GM23338 (cell line): ENCODE data around the gene INSRR. TPM values are rescaled to one million over a fixed set of nuclear protein-coding genes. Genes with fewer than 3 reads are reported as not detected.

ENCODE experiments used
- ATAC-seq: fragments of 200-7000 bp; cut with Tn5 transposase; 3 replicates; pipeline ENCODE4 v1.9.1; 2020
- DNase-seq: peaks from one replicate; pipeline ENCODE4 v3.0.0-alpha.2; 2015; ENCODE audit warnings: low spot score
- H2AFZ ChIP-seq: fragments of 200-600 bp; sonication (generic); 2 replicates; pipeline ENCODE4 v1.8.0; 2016; ENCODE audit warnings: antibody characterized with exemption, mild to moderate bottlenecking, moderate library complexity
- H3F3A ChIP-seq: fragments of 200-600 bp; sonication (generic); replicated peaks from 2 replicates; pipeline ENCODE4 v1.8.0; 2017; ENCODE audit warnings: antibody characterized with exemption, mixed run types, low read depth
- H3K27ac ChIP-seq: fragments of 200-600 bp; sonication (generic); 2 replicates; pipeline ENCODE4 v1.6.1; 2016; ENCODE audit warnings: low read depth
- H3K27me3 ChIP-seq: fragments of 200-600 bp; sonication (generic); 2 replicates; pipeline ENCODE4 v1.8.0; 2016; ENCODE audit warnings: mild to moderate bottlenecking, mixed run types, moderate library complexity; ENCODE audit not compliant: insufficient read depth
- H3K36me3 ChIP-seq: fragments of 200-600 bp; sonication (generic); 2 replicates; pipeline ENCODE4 v1.8.0; 2016; ENCODE audit warnings: mild to moderate bottlenecking; ENCODE audit not compliant: insufficient read depth
- H3K4me1 ChIP-seq: fragments of 200-600 bp; sonication (generic); 2 replicates; pipeline ENCODE4 v1.8.0; 2016; ENCODE audit warnings: mild to moderate bottlenecking, moderate library complexity; ENCODE audit not compliant: insufficient read depth
- H3K4me2 ChIP-seq: fragments of 200-600 bp; sonication (generic); 2 replicates; pipeline ENCODE4 v1.7.1; 2017; ENCODE audit warnings: mixed run types
- H3K4me3 ChIP-seq: fragments of 200-600 bp; sonication (generic); 2 replicates; pipeline ENCODE4 v1.6.1; 2016; ENCODE audit warnings: mixed run types
- H3K79me2 ChIP-seq: fragments of 200-600 bp; sonication (generic); replicated peaks from 2 replicates; pipeline ENCODE4 v1.8.0; 2017; ENCODE audit warnings: mild to moderate bottlenecking; ENCODE audit not compliant: insufficient read depth
- H3K9me2 ChIP-seq: fragments of 200-600 bp; sonication (generic); 2 replicates; pipeline ENCODE4 v1.8.0; 2017; ENCODE audit not compliant: insufficient read depth
- H4K20me1 ChIP-seq: fragments of 200-600 bp; sonication (generic); replicated peaks from 2 replicates; pipeline ENCODE4 v1.8.0; 2017; ENCODE audit warnings: mild to moderate bottlenecking; ENCODE audit not compliant: insufficient read depth
- H3K27ac Mint-ChIP-seq: 2 replicates; pipeline ENCODE4 v1.8.0; 2020; ENCODE audit warnings: inconsistent platforms, mild to moderate bottlenecking, moderate library complexity, mixed read lengths
- H3K27me3 Mint-ChIP-seq: 3 replicates; pipeline ENCODE4 v1.8.0; 2022; ENCODE audit warnings: low read depth, mild to moderate bottlenecking, moderate library complexity, mixed read lengths, inconsistent platforms; ENCODE audit not compliant: insufficient read depth, poor library complexity
- H3K36me3 Mint-ChIP-seq: 3 replicates; pipeline ENCODE4 v1.8.0; 2021; ENCODE audit warnings: low read depth, mild to moderate bottlenecking, inconsistent platforms, moderate library complexity, mixed read lengths
- H3K4me1 Mint-ChIP-seq: 3 replicates; pipeline ENCODE4 v1.8.0; 2020; ENCODE audit warnings: mild to moderate bottlenecking, inconsistent platforms, mixed read lengths
- H3K4me3 Mint-ChIP-seq: 3 replicates; pipeline ENCODE4 v1.8.0; 2021; ENCODE audit warnings: moderate library complexity, mild to moderate bottlenecking, inconsistent platforms, mixed read lengths
- H3K9me3 Mint-ChIP-seq: 3 replicates; pipeline ENCODE4 v1.8.0; 2020; ENCODE audit warnings: moderate library complexity, mild to moderate bottlenecking, inconsistent platforms, mixed read lengths
- CREB1 ChIP-seq: fragments of 250-450 bp; sonication (Bioruptor Pico); IDR thresholded peaks from 2 replicates; pipeline ENCODE4 v1.5.0; 2020; ENCODE audit warnings: low read depth, mild to moderate bottlenecking, moderate library complexity
- EZH2phosphoT487 ChIP-seq: fragments of 200-600 bp; sonication (generic); IDR thresholded peaks from one replicate; pipeline ENCODE4 v1.8.1; 2018; ENCODE audit warnings: antibody characterized with exemption; ENCODE audit not compliant: unreplicated experiment
- NANOG ChIP-seq: IDR thresholded peaks from 2 replicates; pipeline ENCODE4 v1.6.1; 2016; ENCODE audit warnings: antibody characterized with exemption, borderline replicate concordance
- POLR2AphosphoS5 ChIP-seq: IDR thresholded peaks from 2 replicates; pipeline ENCODE4 v1.6.1; 2016; ENCODE audit warnings: antibody characterized with exemption, low read depth
- REST ChIP-seq: IDR thresholded peaks from one replicate; pipeline ENCODE4 v1.6.1; 2018; ENCODE audit warnings: antibody characterized with exemption; ENCODE audit not compliant: unreplicated experiment
- STAT1 ChIP-seq: IDR thresholded peaks from one replicate; pipeline ENCODE4 v1.6.1; 2016; ENCODE audit warnings: antibody characterized with exemption; ENCODE audit not compliant: unreplicated experiment
- ZNF114 ChIP-seq: fragments of 250-450 bp; sonication (Bioruptor Pico); IDR thresholded peaks from 2 replicates; pipeline ENCODE4 v1.5.0; 2020; ENCODE audit warnings: mild to moderate bottlenecking, moderate library complexity
- ZNF331 ChIP-seq: fragments of 250-450 bp; sonication (Bioruptor Pico); IDR thresholded peaks from 2 replicates; pipeline ENCODE4 v1.5.0; 2020; ENCODE audit warnings: low read depth, mild to moderate bottlenecking, moderate library complexity
- polyA plus RNA-seq: library from polyadenylated mRNA; unstranded; fragments of >200 nt; fragmentation: Nextera tagmentation; extraction: Ambion mirVana; gene quantifications from 2 replicates; pipeline ENCODE4 v1.2.1, GENCODE V29; 2016
- total RNA-seq: library from RNA; depleted of rRNA; stranded (reverse); fragments of >200 nt; shearing (Covaris generic); gene quantifications from 2 replicates; pipeline ENCODE4 v1.2.3, GENCODE V29; 2014

Gene INSRR
- total and polyA plus RNA-seq, 2 experiments from 2014 or later = not detected

- TF ChIP-seq ZNF114 (CRISPR knock-in tag) = no peak
These were observed 42.6 kb upstream of the INSRR start (continued) for GRCh38 chr1:156901590-156901900.

GRCh38 chr1:156900896-156901589 is 42.1 kb upstream of the INSRR start:
- H3K36me3 ChIP-seq = no peaks in the 10 kb centered on the region
- no peaks in the 10 kb centered on the region for H3K79me2 ChIP-seq
- H3K27me3 ChIP-seq = peaks cover under 1% of the 10 kb centered on the region; the same call in 1 of the 2 replicates
- H3K4me3 Mint-ChIP-seq = no peak overlapping the region; the same call in 2 of the 3 replicates
- no peak overlapping the region for H3K4me2 ChIP-seq
- peaks cover 17% of the 10 kb centered on the region for H3K27me3 Mint-ChIP-seq
- no peaks in the 10 kb centered on the region for H3K9me2 ChIP-seq
- no peak for ATAC-seq
- H3K4me3 ChIP-seq = no peak overlapping the region
- no peaks in the 10 kb centered on the region for H3K36me3 Mint-ChIP-seq
- 0 out of 2 replicates have a peak, but pooled peaks cover 3% of the 10 kb centered on the region for H3K4me1 ChIP-seq
- TF ChIP-seq STAT1 = no peak
- no peak for TF ChIP-seq NANOG
- no peak for TF ChIP-seq ZNF331 (CRISPR knock-in tag)
- TF ChIP-seq CREB1 (CRISPR knock-in tag) = no peak
- TF ChIP-seq EZH2phosphoT487 = no peak
- no peak for TF ChIP-seq ZNF114 (CRISPR knock-in tag)
- TF ChIP-seq POLR2AphosphoS5 = no peak
- TF ChIP-seq REST = no peak
- no peak overlapping the region for H3K27ac ChIP-seq
- H3K4me1 Mint-ChIP-seq = peaks cover 27% of the 10 kb centered on the region
- no peak for DNase-seq
- H2AFZ ChIP-seq = no peak overlapping the region
- no peaks in the 10 kb centered on the region; the same call in 1 of the 2 replicates for H4K20me1 ChIP-seq
- H3F3A ChIP-seq = no peaks in the 10 kb centered on the region
- no peak overlapping the region for H3K27ac Mint-ChIP-seq
- no peaks in the 10 kb centered on the region for H3K9me3 Mint-ChIP-seq

- no peak overlapping the region for H2AFZ ChIP-seq
- H4K20me1 ChIP-seq = no peaks in the 10 kb centered on the region; the same call in 1 of the 2 replicates
- H3K27ac Mint-ChIP-seq = no peak overlapping the region
- H3K27ac ChIP-seq = no peak overlapping the region
- H3K9me2 ChIP-seq = no peaks in the 10 kb centered on the region
- DNase-seq (no peak), ATAC-seq (no peak)
- H3K27me3 Mint-ChIP-seq = peaks cover 21% of the 10 kb centered on the region
- no peaks in the 10 kb centered on the region for H3K36me3 ChIP-seq
- 0 out of 2 replicates have a peak, but pooled peaks cover 3% of the 10 kb centered on the region for H3K4me1 ChIP-seq
- H3K36me3 Mint-ChIP-seq = no peaks in the 10 kb centered on the region
- TF ChIP-seq CREB1 (CRISPR knock-in tag) = no peak
- no peak for TF ChIP-seq ZNF114 (CRISPR knock-in tag)
- H3K4me3 Mint-ChIP-seq = no peak overlapping the region
- H3K4me2 ChIP-seq = no peak overlapping the region
- H3K9me3 Mint-ChIP-seq = no peaks in the 10 kb centered on the region
- H3K4me3 ChIP-seq = no peak overlapping the region
- H3K79me2 ChIP-seq = no peaks in the 10 kb centered on the region
- peaks cover 9% of the 10 kb centered on the region for H3K27me3 ChIP-seq
- H3F3A ChIP-seq = no peaks in the 10 kb centered on the region
- peaks cover 28% of the 10 kb centered on the region for H3K4me1 Mint-ChIP-seq
These were observed 41.2 kb upstream of the INSRR start for GRCh38 chr1:156899956-156900718.
